Tongue (tissue), 2 donors: Measurements from ENCODE around the gene ARHGAP24. TPM values are rescaled to one million over a fixed set of nuclear protein-coding genes. Genes with fewer than 3 reads are reported as not detected.
A peak's percentile ranks its signal among the peaks of the same experiment; 100 is the strongest.

Source experiments
- DNase-seq: peaks from one replicate; pipeline ENCODE4 v3.0.0-alpha.2; 2015
- total RNA-seq: library from RNA; depleted of rRNA; stranded (reverse); fragments of >200 nt; gene quantifications from one replicate; pipeline ENCODE4 v1.2.3, GENCODE V29; 2014

The ARHGAP24 gene
- total RNA-seq, 1 donor from 2014 or later = 112 TPM

GRCh38 chr4:85779165-85779564 lies 304.2 kb downstream of the ARHGAP24 start:
- DNase-seq = peak; percentile 71

- peak; percentile 71 for DNase-seq
Observed at GRCh38 chr4:85780664-85781063, 305.7 kb downstream of the ARHGAP24 start.

GRCh38 chr4:85783483-85783882 lies 308.5 kb downstream of the ARHGAP24 start:
- no peak for DNase-seq

- no peak for DNase-seq
Observed at GRCh38 chr4:85783900-85784299, 308.9 kb downstream of the ARHGAP24 start.

GRCh38 chr4:85784348-85784747 lies 309.4 kb downstream of the ARHGAP24 start:
- no peak for DNase-seq

GRCh38 chr4:85784947-85785346 lies 310.0 kb downstream of the ARHGAP24 start:
- DNase-seq = no peak

- DNase-seq = no peak
Observed at GRCh38 chr4:85787133-85787532, 312.2 kb downstream of the ARHGAP24 start.

GRCh38 chr4:85788604-85789003 lies 313.7 kb downstream of the ARHGAP24 start:
- no peak for DNase-seq

- DNase-seq = no peak
Observed at GRCh38 chr4:85789241-85789640, 314.3 kb downstream of the ARHGAP24 start.

- peak; percentile 91 for DNase-seq
Observed at GRCh38 chr4:85790582-85790981, 315.6 kb downstream of the ARHGAP24 start.

- no peak for DNase-seq
Observed at GRCh38 chr4:85792376-85793232, 317.7 kb downstream of the ARHGAP24 start.

- no peak for DNase-seq
Observed at GRCh38 chr4:85793233-85793585, 318.3 kb downstream of the ARHGAP24 start.

GRCh38 chr4:85798012-85798770 lies 323.2 kb downstream of the ARHGAP24 start:
- DNase-seq = no peak

GRCh38 chr4:85803856-85804255 lies 328.9 kb downstream of the ARHGAP24 start:
- DNase-seq = no peak

- peak; percentile 83 for DNase-seq
Observed at GRCh38 chr4:85805891-85806290, 330.9 kb downstream of the ARHGAP24 start.

GRCh38 chr4:85806334-85806733 lies 331.4 kb downstream of the ARHGAP24 start:
- DNase-seq = peak; percentile 78

- DNase-seq = peak; percentile 64
Observed at GRCh38 chr4:85807247-85807950, 332.4 kb downstream of the ARHGAP24 start.

- no peak for DNase-seq
Observed at GRCh38 chr4:85808104-85808503, 333.2 kb downstream of the ARHGAP24 start.

- DNase-seq = no peak
Observed at GRCh38 chr4:85808864-85809263, 333.9 kb downstream of the ARHGAP24 start.

GRCh38 chr4:85812776-85813175 lies 337.8 kb downstream of the ARHGAP24 start:
- no peak for DNase-seq

- DNase-seq = no peak
Observed at GRCh38 chr4:85815796-85816459, 341.0 kb downstream of the ARHGAP24 start.

GRCh38 chr4:85818700-85819099 lies 343.8 kb downstream of the ARHGAP24 start:
- no peak for DNase-seq
